GM23338 (cell line): ENCODE measurements around the gene MIX23.

Experiments
- EZH2phosphoT487 ChIP-seq: fragments of 200-600 bp; sonication (generic); IDR thresholded peaks from one replicate; pipeline ENCODE4 v1.8.1; 2018; ENCODE audit warnings: antibody characterized with exemption; ENCODE audit not compliant: unreplicated experiment
- POLR2AphosphoS5 ChIP-seq: IDR thresholded peaks from 2 replicates; pipeline ENCODE4 v1.6.1; 2016; ENCODE audit warnings: antibody characterized with exemption, low read depth
- TF ChIP-seq, protein P1 (sequence below), 2 experiments: fragments of 200-600 bp in 1 of 2; sonication (generic) in 1 of 2; conservative IDR thresholded peaks; 2 replicates each; pipeline versions ENCODE4 v1.5.1 to v1.6.1; 2016 to 2017; ENCODE audit warnings: antibody characterized with exemption in 2 of 2, low read depth in 2 of 2, mild to moderate bottlenecking in 2 of 2, moderate library complexity in 1 of 2

- no peak for TF ChIP-seq EZH2phosphoT487
- TF ChIP-seq POLR2AphosphoS5: no peak
- TF ChIP-seq, protein P1, sequence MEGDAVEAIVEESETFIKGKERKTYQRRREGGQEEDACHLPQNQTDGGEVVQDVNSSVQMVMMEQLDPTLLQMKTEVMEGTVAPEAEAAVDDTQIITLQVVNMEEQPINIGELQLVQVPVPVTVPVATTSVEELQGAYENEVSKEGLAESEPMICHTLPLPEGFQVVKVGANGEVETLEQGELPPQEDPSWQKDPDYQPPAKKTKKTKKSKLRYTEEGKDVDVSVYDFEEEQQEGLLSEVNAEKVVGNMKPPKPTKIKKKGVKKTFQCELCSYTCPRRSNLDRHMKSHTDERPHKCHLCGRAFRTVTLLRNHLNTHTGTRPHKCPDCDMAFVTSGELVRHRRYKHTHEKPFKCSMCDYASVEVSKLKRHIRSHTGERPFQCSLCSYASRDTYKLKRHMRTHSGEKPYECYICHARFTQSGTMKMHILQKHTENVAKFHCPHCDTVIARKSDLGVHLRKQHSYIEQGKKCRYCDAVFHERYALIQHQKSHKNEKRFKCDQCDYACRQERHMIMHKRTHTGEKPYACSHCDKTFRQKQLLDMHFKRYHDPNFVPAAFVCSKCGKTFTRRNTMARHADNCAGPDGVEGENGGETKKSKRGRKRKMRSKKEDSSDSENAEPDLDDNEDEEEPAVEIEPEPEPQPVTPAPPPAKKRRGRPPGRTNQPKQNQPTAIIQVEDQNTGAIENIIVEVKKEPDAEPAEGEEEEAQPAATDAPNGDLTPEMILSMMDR (conservative IDR thresholded peaks at IDR 0.05; ENCODE audit: low read depth in 2 of 2): no peak
Observed at GRCh38 chr3:122410639-122411038, 27.6 kb upstream of the MIX23 start.
